Fibroblast of lung (primary cell): Measurements from ENCODE around the gene SLC18A3. TPM values are rescaled to one million over a fixed set of nuclear protein-coding genes. Genes with fewer than 3 reads are reported as not detected.

Experiments used
- DNase-seq, 2 donors: peaks; one replicate each; pipeline versions ENCODE4 v3.0.0 to v3.0.0-alpha.2; 2010; ENCODE audit warnings: low read depth in 2 of 2
- H2AFZ ChIP-seq: 2 replicates; pipeline ENCODE4 v1.5.1; 2012; ENCODE audit warnings: low read length, control low read depth, inconsistent platforms
- H3K27ac ChIP-seq: 2 replicates; pipeline ENCODE4 v1.5.1; 2011; ENCODE audit warnings: low read length, control low read depth; ENCODE audit not compliant: insufficient read depth
- H3K27me3 ChIP-seq: 2 replicates; pipeline ENCODE4 v1.5.1; 2011; ENCODE audit warnings: mild to moderate bottlenecking, low read length; ENCODE audit not compliant: control insufficient read depth, insufficient read depth
- H3K36me3 ChIP-seq: 2 replicates; pipeline ENCODE4 v1.5.1; 2011; ENCODE audit warnings: low read length; ENCODE audit not compliant: control insufficient read depth, insufficient read depth
- H3K4me1 ChIP-seq: 2 replicates; pipeline ENCODE4 v1.5.1; 2011; ENCODE audit warnings: low read length; ENCODE audit not compliant: control insufficient read depth, insufficient read depth; ENCODE audit errors: extremely low read depth
- H3K4me2 ChIP-seq: 2 replicates; pipeline ENCODE4 v1.5.1; 2011; ENCODE audit warnings: low read length, control low read depth; ENCODE audit not compliant: insufficient read depth; ENCODE audit errors: extremely low read depth
- H3K4me3 ChIP-seq, 4 experiments: fragments of 200-600 bp in 1 of 4; sonication (generic) in 1 of 4; replicated peaks in 1 of 4; 2 replicates each; pipeline ENCODE4 v1.5.1; 2011 to 2016; ENCODE audit warnings: low read length in 4 of 4, low read depth in 3 of 4, mild to moderate bottlenecking in 3 of 4, control low read depth in 2 of 4, inconsistent platforms in 1 of 4, mixed read lengths in 1 of 4; ENCODE audit not compliant: insufficient read depth in 1 of 4; ENCODE audit errors: control extremely low read depth in 1 of 4
- H3K79me2 ChIP-seq: 2 replicates; pipeline ENCODE4 v1.5.1; 2012; ENCODE audit warnings: mild to moderate bottlenecking, low read length, inconsistent platforms; ENCODE audit not compliant: control insufficient read depth, insufficient read depth
- H3K9ac ChIP-seq: 2 replicates; pipeline ENCODE4 v1.5.1; 2011; ENCODE audit warnings: mild to moderate bottlenecking, low read length, control low read depth; ENCODE audit not compliant: insufficient read depth
- H3K9me3 ChIP-seq: 2 replicates; pipeline ENCODE4 v1.5.1; 2012; ENCODE audit warnings: low read depth, low read length; ENCODE audit not compliant: control insufficient read depth, insufficient read depth
- H4K20me1 ChIP-seq: 2 replicates; pipeline ENCODE4 v1.5.1; 2011; ENCODE audit warnings: low read length; ENCODE audit not compliant: control insufficient read depth, insufficient read depth; ENCODE audit errors: extremely low read depth
- EZH2 ChIP-seq: IDR thresholded peaks from 2 replicates; pipeline ENCODE4 v1.5.1; 2012; ENCODE audit warnings: low read length, control low read depth, mild to moderate bottlenecking; ENCODE audit errors: missing control alignments
- polyA plus RNA-seq, 2 donors: library from polyadenylated mRNA; depleted of rRNA in 1 of 2; stranded (reverse) in 1 of 2; unstranded in 1 of 2; fragments of >200 nt; gene quantifications; 2 replicates each; pipeline ENCODE4 v1.2.1, GENCODE V29; 2011 to 2012; ENCODE audit warnings: missing spikeins in 1 of 2
- total RNA-seq: library from RNA; depleted of rRNA; stranded (reverse); fragments of >200 nt; gene quantifications from 2 replicates; pipeline ENCODE4 v1.2.1, GENCODE V29; 2014
- TF ChIP-seq, protein P1 (sequence below), 2 donors: IDR thresholded peaks in 1 of 2; conservative IDR thresholded peaks in 1 of 2; 1 replicate in 1 of 2; 2 replicates in 1 of 2; pipeline ENCODE4 v1.5.1; 2011 to 2012; ENCODE audit warnings: low read length in 2 of 2, control low read depth in 1 of 2, inconsistent platforms in 1 of 2, low read depth in 1 of 2, mild to moderate bottlenecking in 1 of 2

The SLC18A3 gene
- total and polyA plus RNA-seq, 2 donors (not counting 1 experiment from before 2014, with no cell fraction given) = not detected

DNA sequence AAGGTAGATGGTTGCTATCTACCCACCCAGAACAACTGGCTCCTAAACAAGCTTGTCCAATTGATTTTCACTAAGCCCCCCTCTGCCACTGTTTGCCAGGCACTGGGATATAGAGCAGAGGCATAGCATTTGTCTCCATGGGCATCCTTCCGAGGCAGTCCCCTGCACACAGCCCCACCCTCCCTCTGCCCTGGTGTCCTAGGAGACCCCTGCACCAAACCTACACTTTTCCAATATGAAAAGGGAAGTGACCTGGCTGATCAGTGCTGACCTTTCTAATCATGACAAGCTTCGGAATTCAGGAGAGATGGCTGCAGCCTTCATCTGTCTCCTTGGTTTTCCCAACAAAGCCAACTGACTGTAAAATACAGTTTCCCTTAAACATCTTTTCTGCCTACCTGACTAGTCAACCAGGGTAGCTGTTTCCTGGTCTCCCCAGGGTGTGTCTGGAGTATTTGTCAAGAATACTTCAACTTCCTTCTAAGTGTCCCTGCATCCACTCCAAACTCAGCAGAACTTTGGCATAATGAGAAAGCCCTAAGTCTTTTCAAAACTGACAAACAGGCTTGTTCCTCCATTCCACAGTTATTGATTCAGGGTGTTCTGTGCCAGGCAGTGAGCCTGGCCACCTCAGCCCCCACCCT is 7.6 kb upstream of the SLC18A3 start:
- H3K9me3 ChIP-seq = no peaks in the 10 kb centered on the region
- no peak overlapping the region for H2AFZ ChIP-seq
- H3K4me2 ChIP-seq = no peak overlapping the region
- no peak overlapping the region for H3K4me3 ChIP-seq
- H3K79me2 ChIP-seq = no peaks in the 10 kb centered on the region
- no peaks in the 10 kb centered on the region for H3K4me1 ChIP-seq
- H3K9ac ChIP-seq = no peak overlapping the region
- no peaks in the 10 kb centered on the region for H4K20me1 ChIP-seq
- no peaks in the 10 kb centered on the region for H3K36me3 ChIP-seq
- TF ChIP-seq, protein P1, sequence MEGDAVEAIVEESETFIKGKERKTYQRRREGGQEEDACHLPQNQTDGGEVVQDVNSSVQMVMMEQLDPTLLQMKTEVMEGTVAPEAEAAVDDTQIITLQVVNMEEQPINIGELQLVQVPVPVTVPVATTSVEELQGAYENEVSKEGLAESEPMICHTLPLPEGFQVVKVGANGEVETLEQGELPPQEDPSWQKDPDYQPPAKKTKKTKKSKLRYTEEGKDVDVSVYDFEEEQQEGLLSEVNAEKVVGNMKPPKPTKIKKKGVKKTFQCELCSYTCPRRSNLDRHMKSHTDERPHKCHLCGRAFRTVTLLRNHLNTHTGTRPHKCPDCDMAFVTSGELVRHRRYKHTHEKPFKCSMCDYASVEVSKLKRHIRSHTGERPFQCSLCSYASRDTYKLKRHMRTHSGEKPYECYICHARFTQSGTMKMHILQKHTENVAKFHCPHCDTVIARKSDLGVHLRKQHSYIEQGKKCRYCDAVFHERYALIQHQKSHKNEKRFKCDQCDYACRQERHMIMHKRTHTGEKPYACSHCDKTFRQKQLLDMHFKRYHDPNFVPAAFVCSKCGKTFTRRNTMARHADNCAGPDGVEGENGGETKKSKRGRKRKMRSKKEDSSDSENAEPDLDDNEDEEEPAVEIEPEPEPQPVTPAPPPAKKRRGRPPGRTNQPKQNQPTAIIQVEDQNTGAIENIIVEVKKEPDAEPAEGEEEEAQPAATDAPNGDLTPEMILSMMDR (conservative IDR thresholded peaks at IDR 0.05 in 1 of 2, IDR thresholded peaks at IDR 0.05 in 1 of 2; ENCODE audit: low read depth in 1 of 2, low read length in 2 of 2) = no peak
- TF ChIP-seq EZH2 = no peak
- DNase-seq = no peak
- H3K27me3 ChIP-seq = peaks cover 6% of the 10 kb centered on the region
- no peak overlapping the region for H3K27ac ChIP-seq

DNA sequence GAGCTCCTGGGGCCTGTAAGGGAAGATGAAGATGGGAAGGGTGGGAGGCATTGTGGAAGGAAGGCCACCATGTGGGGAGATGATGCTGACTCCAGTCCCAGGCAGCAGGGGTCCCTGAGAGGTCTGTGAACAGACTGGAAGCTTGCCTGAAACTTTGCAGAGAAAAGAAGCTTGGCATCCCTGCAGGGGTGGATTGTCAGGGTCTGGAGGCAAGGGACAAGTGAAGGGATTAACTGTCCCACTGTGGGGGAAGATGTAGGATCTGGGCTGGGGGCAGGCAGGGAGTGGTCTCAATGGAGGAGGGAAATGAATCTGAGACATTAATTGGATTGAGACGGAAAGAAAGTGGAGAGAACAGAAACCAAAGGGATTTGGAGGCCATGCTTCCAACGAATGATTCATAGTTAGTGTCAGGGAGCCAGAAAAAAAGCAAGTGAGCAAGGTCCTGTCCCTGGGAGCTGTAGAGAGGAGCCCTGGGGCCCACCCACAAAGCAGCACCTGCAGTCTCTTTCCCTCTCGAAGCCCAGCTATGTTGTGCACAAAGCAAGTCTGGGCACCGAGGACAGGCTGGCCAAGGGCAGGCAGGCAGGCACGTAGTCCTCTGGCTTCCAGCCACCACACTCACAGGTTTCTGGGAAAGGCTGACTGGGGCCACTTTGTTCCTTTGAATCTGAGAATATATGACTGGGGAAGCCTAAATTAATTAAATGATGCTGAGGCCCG is 4.7 kb upstream of the SLC18A3 start:
- no peak for DNase-seq
- Histone ChIP-seq H3K36me3 (no peaks in the 10 kb centered on the region), H3K27ac (no peak overlapping the region), H3K4me1 (no peaks in the 10 kb centered on the region), H3K4me2 (no peak overlapping the region), H3K9ac (no peak overlapping the region), H3K9me3 (no peaks in the 10 kb centered on the region), H3K27me3 (peaks cover 22% of the 10 kb centered on the region), H2AFZ (no peak overlapping the region), H4K20me1 (no peaks in the 10 kb centered on the region), H3K4me3 (no peak overlapping the region), H3K79me2 (no peaks in the 10 kb centered on the region)
- no peak for TF ChIP-seq EZH2
- TF ChIP-seq, protein P1 (conservative IDR thresholded peaks at IDR 0.05 in 1 of 2, IDR thresholded peaks at IDR 0.05 in 1 of 2; ENCODE audit: low read depth in 1 of 2, low read length in 2 of 2) = no peak

DNA sequence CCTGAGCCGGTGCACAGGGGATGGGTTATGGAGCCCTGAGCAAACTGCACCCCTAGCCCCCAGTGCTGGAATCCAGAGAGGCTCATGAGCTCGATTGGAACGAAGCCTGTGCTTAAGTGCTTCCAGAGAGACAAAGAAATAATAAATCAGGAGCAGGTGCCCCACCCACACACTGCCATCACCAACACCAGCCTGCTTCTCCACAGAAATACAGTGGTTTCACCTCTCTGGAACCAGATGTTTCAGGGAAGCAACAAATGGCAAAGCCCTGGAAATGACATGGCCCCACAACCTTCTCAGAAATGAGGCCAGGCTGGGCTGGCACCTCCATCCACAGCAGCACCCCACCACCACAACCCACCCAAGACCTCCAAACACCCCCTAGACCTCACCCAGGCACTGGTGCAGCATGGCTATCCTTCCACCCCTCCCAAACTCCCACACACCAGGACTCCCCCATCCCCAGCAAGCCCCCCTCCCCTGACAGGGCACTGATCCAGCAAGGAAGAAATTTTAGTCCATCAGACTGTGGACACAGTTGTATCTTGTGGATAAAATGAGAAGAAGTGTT is 4.1 kb upstream of the SLC18A3 start:
- H3K4me2 ChIP-seq = no peak overlapping the region
- no peaks in the 10 kb centered on the region for H3K4me1 ChIP-seq
- H3K27ac ChIP-seq = no peak overlapping the region
- TF ChIP-seq EZH2 = no peak
- TF ChIP-seq, protein P1 (conservative IDR thresholded peaks at IDR 0.05 in 1 of 2, IDR thresholded peaks at IDR 0.05 in 1 of 2; ENCODE audit: low read depth in 1 of 2, low read length in 2 of 2) = no peak
- H3K27me3 ChIP-seq = peaks cover 28% of the 10 kb centered on the region
- no peaks in the 10 kb centered on the region for H4K20me1 ChIP-seq
- DNase-seq = no peak
- H3K4me3 ChIP-seq = no peak overlapping the region
- no peaks in the 10 kb centered on the region for H3K79me2 ChIP-seq
- no peaks in the 10 kb centered on the region for H3K36me3 ChIP-seq
- no peak overlapping the region for H2AFZ ChIP-seq
- H3K9ac ChIP-seq = no peak overlapping the region
- no peaks in the 10 kb centered on the region for H3K9me3 ChIP-seq
